ENCODE measurements around the gene LRRC41. TPM values are rescaled to one million over a fixed set of nuclear protein-coding genes. Genes with fewer than 3 reads are reported as not detected.

LRRC41 gene
- total and polyA plus RNA-seq, 9 donors, result 37.5 to 99.8 (median 72.3) TPM

DNA sequence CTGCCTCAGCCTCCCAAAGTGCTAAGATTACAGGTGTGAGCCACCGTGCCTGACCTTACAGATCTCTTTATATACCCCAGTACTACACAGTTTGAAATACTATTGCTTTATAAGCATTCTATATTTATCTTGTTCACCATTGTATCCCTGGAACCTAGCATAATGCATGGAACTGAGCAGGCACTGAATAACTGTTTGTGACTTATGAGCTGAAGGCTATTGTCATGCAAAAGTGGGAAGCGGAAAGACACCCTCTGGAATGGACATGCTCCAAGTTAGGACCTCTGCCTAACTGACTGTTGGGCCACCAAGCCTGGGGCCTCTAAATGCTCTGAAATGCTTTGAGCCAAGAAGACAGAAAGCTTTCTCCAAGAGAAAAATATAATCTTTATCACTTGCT lies 8.1 kb downstream of the LRRC41 start:
- Histone ChIP-seq H3K4me1 (ENCODE audit: insufficient read depth) (no peaks in the 10 kb centered on the region), H3K27ac (no peak overlapping the region), H3K36me3 (peaks cover 2% of the 10 kb centered on the region), H3K4me3 (no peak overlapping the region), H3K9me3 (no peaks in the 10 kb centered on the region), H3K27me3 (no peaks in the 10 kb centered on the region)
- intact Hi-C loops (cut with DNase I), result no loop called here
- 90 to 96% (median 91%) methylated on average over 2 of the region's 2 CpGs for WGBS, 3 donors
- DNase-seq, result no peak
- TF ChIP-seq, protein P1, sequence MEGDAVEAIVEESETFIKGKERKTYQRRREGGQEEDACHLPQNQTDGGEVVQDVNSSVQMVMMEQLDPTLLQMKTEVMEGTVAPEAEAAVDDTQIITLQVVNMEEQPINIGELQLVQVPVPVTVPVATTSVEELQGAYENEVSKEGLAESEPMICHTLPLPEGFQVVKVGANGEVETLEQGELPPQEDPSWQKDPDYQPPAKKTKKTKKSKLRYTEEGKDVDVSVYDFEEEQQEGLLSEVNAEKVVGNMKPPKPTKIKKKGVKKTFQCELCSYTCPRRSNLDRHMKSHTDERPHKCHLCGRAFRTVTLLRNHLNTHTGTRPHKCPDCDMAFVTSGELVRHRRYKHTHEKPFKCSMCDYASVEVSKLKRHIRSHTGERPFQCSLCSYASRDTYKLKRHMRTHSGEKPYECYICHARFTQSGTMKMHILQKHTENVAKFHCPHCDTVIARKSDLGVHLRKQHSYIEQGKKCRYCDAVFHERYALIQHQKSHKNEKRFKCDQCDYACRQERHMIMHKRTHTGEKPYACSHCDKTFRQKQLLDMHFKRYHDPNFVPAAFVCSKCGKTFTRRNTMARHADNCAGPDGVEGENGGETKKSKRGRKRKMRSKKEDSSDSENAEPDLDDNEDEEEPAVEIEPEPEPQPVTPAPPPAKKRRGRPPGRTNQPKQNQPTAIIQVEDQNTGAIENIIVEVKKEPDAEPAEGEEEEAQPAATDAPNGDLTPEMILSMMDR (IDR thresholded peaks at IDR 0.05), result no peak
- TF ChIP-seq EP300 (IDR thresholded peaks at IDR 0.05) (no peak), POLR2A (IDR thresholded peaks at IDR 0.05) (no peak)

GRCh38 chr1:46289976-46290375 lies 13.4 kb downstream of the LRRC41 start:
- Histone ChIP-seq H3K27me3 (no peaks in the 10 kb centered on the region), H3K9me3 (no peaks in the 10 kb centered on the region), H3K4me1 (ENCODE audit: insufficient read depth) (no peaks in the 10 kb centered on the region), H3K36me3 (no peaks in the 10 kb centered on the region), H3K4me3 (no peak overlapping the region), H3K27ac (no peak overlapping the region)
- WGBS, 3 donors, result 91 to 95% (median 93%) methylated on average over 4 of the region's 4 CpGs
- intact Hi-C loops (cut with DNase I), result no loop called here
- no peak for DNase-seq
- TF ChIP-seq POLR2A (IDR thresholded peaks at IDR 0.05), result no peak

- H3K27me3 ChIP-seq, result no peaks in the 10 kb centered on the region
- no peak overlapping the region for H3K27ac ChIP-seq
- intact Hi-C loops (cut with DNase I), result no loop called here
- TF ChIP-seq POLR2A (IDR thresholded peaks at IDR 0.05) (no peak), EP300 (IDR thresholded peaks at IDR 0.05) (no peak)
- TF ChIP-seq, protein P1 (IDR thresholded peaks at IDR 0.05), result no peak
- 95 to 98% (median 96%) methylated on average over 5 of the region's 5 CpGs for WGBS, 3 donors
- H3K4me3 ChIP-seq, result no peak overlapping the region
- no peaks in the 10 kb centered on the region for H3K36me3 ChIP-seq
- no peak for DNase-seq
- no peaks in the 10 kb centered on the region for H3K9me3 ChIP-seq
- H3K4me1 ChIP-seq (ENCODE audit: insufficient read depth), result no peaks in the 10 kb centered on the region
These were observed 14.3 kb downstream of the LRRC41 start for GRCh38 chr1:46289134-46289494.

DNA sequence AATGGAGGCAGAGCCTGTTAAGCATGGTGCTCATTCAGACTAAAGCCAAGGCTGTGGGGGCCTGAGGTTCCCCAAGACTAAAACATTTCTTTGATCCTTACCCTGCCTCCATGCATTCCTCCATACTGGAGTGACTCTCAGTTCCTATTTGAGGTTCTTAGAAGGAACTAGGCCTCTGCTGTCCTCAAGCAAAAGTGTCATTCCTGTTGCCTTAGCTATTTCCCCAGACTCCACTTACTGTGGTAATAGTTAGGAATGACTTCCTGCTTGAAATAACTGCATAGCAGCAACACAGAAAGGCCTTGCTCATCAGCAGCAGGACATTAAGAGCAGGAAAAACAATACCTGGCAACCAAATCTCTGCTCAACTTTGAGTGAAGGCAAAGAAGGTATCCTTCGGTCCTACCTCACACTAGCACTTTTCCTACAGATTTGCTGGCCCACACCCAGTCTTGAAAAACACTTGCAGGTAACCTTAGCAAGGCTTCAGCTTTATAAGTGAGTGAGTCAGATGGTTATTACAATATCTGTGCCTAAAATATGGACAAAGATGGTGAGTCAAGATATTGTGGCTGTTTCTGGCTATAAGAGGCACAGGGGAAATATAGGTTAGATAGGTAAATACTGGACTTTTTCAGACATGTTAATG lies 14.8 kb downstream of the LRRC41 start:
- no peak overlapping the region for H3K27ac ChIP-seq
- H3K36me3 ChIP-seq, result no peaks in the 10 kb centered on the region
- WGBS, 3 donors, result 83 to 94% (median 87%) methylated on average over 1 of the region's 1 CpG
- no peaks in the 10 kb centered on the region for H3K27me3 ChIP-seq
- H3K9me3 ChIP-seq, result no peaks in the 10 kb centered on the region
- no peak overlapping the region for H3K4me3 ChIP-seq
- intact Hi-C loops (cut with DNase I), result no loop called here
- no peak for TF ChIP-seq POLR2A (IDR thresholded peaks at IDR 0.05)
- TF ChIP-seq, protein P1 (IDR thresholded peaks at IDR 0.05), result no peak
- TF ChIP-seq EP300 (IDR thresholded peaks at IDR 0.05), result no peak
- H3K4me1 ChIP-seq (ENCODE audit: insufficient read depth), result no peaks in the 10 kb centered on the region
- no peak for DNase-seq

GRCh38 chr1:46285730-46286477 lies 17.5 kb downstream of the LRRC41 start:
- WGBS, 3 donors, result 85 to 88% (median 87%) methylated on average over 27 of the region's 27 CpGs

More at GRCh38 chr1:46285730-46286477, 17.5 kb downstream of the LRRC41 start:
- no peaks in the 10 kb centered on the region for H3K36me3 ChIP-seq
- H3K27ac ChIP-seq, result no peak overlapping the region
- DNase-seq, result no peak
- H3K4me1 ChIP-seq (ENCODE audit: insufficient read depth), result no peaks in the 10 kb centered on the region
- no peaks in the 10 kb centered on the region for H3K9me3 ChIP-seq
- intact Hi-C loops (cut with DNase I), result no loop called here
- TF ChIP-seq EP300 (IDR thresholded peaks at IDR 0.05), result no peak
- TF ChIP-seq, protein P1 (IDR thresholded peaks at IDR 0.05), result no peak
- TF ChIP-seq POLR2A (IDR thresholded peaks at IDR 0.05), result no peak
- no peaks in the 10 kb centered on the region for H3K27me3 ChIP-seq
- no peak overlapping the region for H3K4me3 ChIP-seq
